Measurements from ENCODE around the gene STEAP1B. TPM values are rescaled to one million over a fixed set of nuclear protein-coding genes. Genes with fewer than 3 reads are reported as not detected.

Gene STEAP1B
- polyA plus RNA-seq, 3 donors = 0.14 to 1.2 (median 0.61) TPM

- WGBS, 3 donors = 93 to 94% (median 93%) methylated on average over 7 of the region's 7 CpGs
- no peak overlapping the region for H3K27ac ChIP-seq (ENCODE audit: low read depth, low read length)
Measured at GRCh38 chr7:22419488-22419887, 80.5 kb downstream of the STEAP1B start.

GRCh38 chr7:22418251-22419046, 81.5 kb downstream of the STEAP1B start:
- no peak overlapping the region for H3K27ac ChIP-seq (ENCODE audit: low read depth, low read length)
- 82 to 88% (median 82%) methylated on average over 6 of the region's 6 CpGs for WGBS, 3 donors

- H3K27ac ChIP-seq (ENCODE audit: low read depth, low read length) = no peak overlapping the region
- 77 to 90% (median 83%) methylated on average over 5 of the region's 5 CpGs for WGBS, 3 donors
Measured at GRCh38 chr7:22417841-22418240, 82.1 kb downstream of the STEAP1B start.

- 72 to 85% (median 77%) methylated on average over 2 of the region's 2 CpGs for WGBS, 3 donors
- no peak overlapping the region for H3K27ac ChIP-seq (ENCODE audit: low read depth, low read length)
Measured at GRCh38 chr7:22417349-22417748, 82.6 kb downstream of the STEAP1B start.

- no peak overlapping the region for H3K27ac ChIP-seq (ENCODE audit: low read depth, low read length)
- WGBS, 3 donors = 90 to 96% (median 94%) methylated on average over 2 of the region's 2 CpGs
Measured at GRCh38 chr7:22414424-22414823, 85.6 kb downstream of the STEAP1B start.

GRCh38 chr7:22413211-22413610, 86.8 kb downstream of the STEAP1B start:
- 85 to 100% (median 91%) methylated on average over 2 of the region's 2 CpGs for WGBS, 3 donors
- no peak overlapping the region for H3K27ac ChIP-seq (ENCODE audit: low read depth, low read length)

- H3K27ac ChIP-seq (ENCODE audit: low read depth, low read length) = no peak overlapping the region
- 74 to 90% (median 84%) methylated on average over 4 of the region's 4 CpGs for WGBS, 3 donors
Measured at GRCh38 chr7:22411977-22412693, 87.9 kb downstream of the STEAP1B start.

- no peak overlapping the region for H3K27ac ChIP-seq (ENCODE audit: low read depth, low read length)
- 93 to 99% (median 94%) methylated on average over 4 of the region's 4 CpGs for WGBS, 3 donors
Measured at GRCh38 chr7:22406715-22407114, 93.3 kb downstream of the STEAP1B start.

GRCh38 chr7:22404421-22405023, 95.5 kb downstream of the STEAP1B start:
- H3K27ac ChIP-seq (ENCODE audit: low read depth, low read length) = no peak overlapping the region
- WGBS, 3 donors = 56 to 80% (median 72%) methylated on average over 3 of the region's 3 CpGs

- H3K27ac ChIP-seq (ENCODE audit: low read depth, low read length) = no peak overlapping the region
- WGBS, 3 donors = 90 to 97% (median 91%) methylated on average over 2 of the region's 2 CpGs
Measured at GRCh38 chr7:22403344-22403743, 96.6 kb downstream of the STEAP1B start.

GRCh38 chr7:22402250-22402649, 97.7 kb downstream of the STEAP1B start:
- WGBS, 3 donors = 75 to 78% (median 78%) methylated on average over 2 of the region's 2 CpGs
- H3K27ac ChIP-seq (ENCODE audit: low read depth, low read length) = no peak overlapping the region

- WGBS, 3 donors = 86 to 92% (median 87%) methylated on average over 3 of the region's 3 CpGs
- no peak overlapping the region for H3K27ac ChIP-seq (ENCODE audit: low read depth, low read length)
Measured at GRCh38 chr7:22400936-22401553, 98.9 kb downstream of the STEAP1B start.

- WGBS, 3 donors = 77 to 79% (median 79%) methylated on average over 10 of the region's 10 CpGs
- H3K27ac ChIP-seq (ENCODE audit: low read depth, low read length) = no peak overlapping the region
Measured at GRCh38 chr7:22400150-22400814, 99.7 kb downstream of the STEAP1B start.

- 52 to 92% (median 84%) methylated on average over 2 of the region's 2 CpGs for WGBS, 3 donors
- H3K27ac ChIP-seq (ENCODE audit: low read depth, low read length) = no peak overlapping the region
Measured at GRCh38 chr7:22399546-22399945, 100.4 kb downstream of the STEAP1B start.

- H3K27ac ChIP-seq (ENCODE audit: low read depth, low read length) = no peak overlapping the region
Measured at GRCh38 chr7:22399091-22399490, 100.9 kb downstream of the STEAP1B start.

- 50 to 78% (median 56%) methylated on average over 5 of the region's 5 CpGs for WGBS, 3 donors
- H3K27ac ChIP-seq (ENCODE audit: low read depth, low read length) = no peak overlapping the region
Measured at GRCh38 chr7:22397981-22398380, 102.0 kb downstream of the STEAP1B start.

GRCh38 chr7:22395222-22395621, 104.8 kb downstream of the STEAP1B start:
- WGBS, 3 donors = 75 to 90% (median 81%) methylated on average over 5 to 6 of the region's 6 CpGs

GRCh38 chr7:22394739-22395138, 105.2 kb downstream of the STEAP1B start:
- WGBS, 3 donors = 61 to 97% (median 68%) methylated on average over 3 of the region's 3 CpGs
- no peak overlapping the region for H3K27ac ChIP-seq (ENCODE audit: low read depth, low read length)

More at GRCh38 chr7:22395222-22395621, 104.8 kb downstream of the STEAP1B start:
- no peak overlapping the region for H3K27ac ChIP-seq (ENCODE audit: low read depth, low read length)

Measured in adipose tissue (tissue), 3 donors.